ENCODE results near the gene GTPBP4. TPM values are rescaled to one million over a fixed set of nuclear protein-coding genes. Genes with fewer than 3 reads are reported as not detected.
A peak's percentile ranks its signal among the peaks of the same experiment; 100 is the strongest.

Gene GTPBP4
- total RNA-seq, 1 experiment from 2014 or later: 97.4 TPM

DNA sequence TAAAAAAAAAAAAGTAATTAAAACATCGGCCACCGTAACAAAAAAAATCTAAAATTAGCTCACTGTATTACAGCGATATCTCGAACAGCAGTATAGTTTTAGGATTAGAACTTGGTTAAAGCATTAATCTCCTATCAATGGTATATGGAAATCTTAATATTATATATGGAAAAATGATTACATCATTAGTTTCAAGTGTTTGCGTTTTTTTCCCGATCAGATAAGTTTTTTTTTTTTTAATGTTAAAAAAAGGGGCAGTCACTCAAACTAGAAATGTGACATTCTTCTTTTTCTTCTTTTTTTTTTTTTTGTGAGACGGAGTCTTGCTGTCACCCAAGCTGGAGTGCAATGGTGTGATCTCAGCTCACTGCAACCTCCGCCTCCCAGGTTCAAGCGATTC is 53.3 kb downstream of the GTPBP4 start:
- Mint-ChIP-seq H3K4me1 (peaks cover 12% of the 10 kb centered on the region), H3K27ac (no peak overlapping the region), H3K27me3 (ENCODE audit: low read depth) (no peaks in the 10 kb centered on the region), H3K9me3 (no peaks in the 10 kb centered on the region), H3K4me3 (no peak overlapping the region), H3K36me3 (peaks cover 47% of the 10 kb centered on the region)
- ChIA-PET POLR2A (no interaction called here), CTCF (interaction anchor here (1.3 kb wide), 1 partner anchor 9 kb away, joined by 3 read pairs; no protein-coding TSS in a partner anchor)
- ATAC-seq (no peak), DNase-seq (ENCODE audit: low spot score) (no peak)
- no peak for TF ChIP-seq ZNF512 (CRISPR knock-in tag; IDR thresholded peaks at IDR 0.05; ENCODE audit: borderline replicate concordance)
- no peak for TF ChIP-seq GTF2I (CRISPR knock-in tag; conservative IDR thresholded peaks at IDR 0.05)
- TF ChIP-seq, protein P1, sequence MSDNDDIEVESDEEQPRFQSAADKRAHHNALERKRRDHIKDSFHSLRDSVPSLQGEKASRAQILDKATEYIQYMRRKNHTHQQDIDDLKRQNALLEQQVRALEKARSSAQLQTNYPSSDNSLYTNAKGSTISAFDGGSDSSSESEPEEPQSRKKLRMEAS (CRISPR knock-in tag; IDR thresholded peaks at IDR 0.05): no peak
- no peak for TF ChIP-seq ZNF121 (CRISPR knock-in tag; IDR thresholded peaks at IDR 0.05)
- TF ChIP-seq HMGA2 (CRISPR knock-in tag; IDR thresholded peaks at IDR 0.05): no peak
- no peak for TF ChIP-seq NR3C1 (CRISPR knock-in tag; conservative IDR thresholded peaks at IDR 0.05; ENCODE audit: low read depth)
- no peak for TF ChIP-seq CREM (CRISPR knock-in tag; IDR thresholded peaks at IDR 0.05)
- no peak for TF ChIP-seq SMAD3 (CRISPR knock-in tag; IDR thresholded peaks at IDR 0.05; ENCODE audit: borderline replicate concordance)
- TF ChIP-seq, protein P2, sequence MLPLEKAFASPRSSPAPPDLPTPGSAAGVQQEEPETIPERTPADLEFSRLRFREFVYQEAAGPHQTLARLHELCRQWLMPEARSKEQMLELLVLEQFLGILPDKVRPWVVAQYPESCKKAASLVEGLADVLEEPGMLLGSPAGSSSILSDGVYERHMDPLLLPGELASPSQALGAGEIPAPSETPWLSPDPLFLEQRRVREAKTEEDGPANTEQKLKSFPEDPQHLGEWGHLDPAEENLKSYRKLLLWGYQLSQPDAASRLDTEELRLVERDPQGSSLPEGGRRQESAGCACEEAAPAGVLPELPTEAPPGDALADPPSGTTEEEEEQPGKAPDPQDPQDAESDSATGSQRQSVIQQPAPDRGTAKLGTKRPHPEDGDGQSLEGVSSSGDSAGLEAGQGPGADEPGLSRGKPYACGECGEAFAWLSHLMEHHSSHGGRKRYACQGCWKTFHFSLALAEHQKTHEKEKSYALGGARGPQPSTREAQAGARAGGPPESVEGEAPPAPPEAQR (CRISPR knock-in tag; IDR thresholded peaks at IDR 0.05): no peak
- no peak for TF ChIP-seq IRF1 (CRISPR knock-in tag; IDR thresholded peaks at IDR 0.05)

DNA sequence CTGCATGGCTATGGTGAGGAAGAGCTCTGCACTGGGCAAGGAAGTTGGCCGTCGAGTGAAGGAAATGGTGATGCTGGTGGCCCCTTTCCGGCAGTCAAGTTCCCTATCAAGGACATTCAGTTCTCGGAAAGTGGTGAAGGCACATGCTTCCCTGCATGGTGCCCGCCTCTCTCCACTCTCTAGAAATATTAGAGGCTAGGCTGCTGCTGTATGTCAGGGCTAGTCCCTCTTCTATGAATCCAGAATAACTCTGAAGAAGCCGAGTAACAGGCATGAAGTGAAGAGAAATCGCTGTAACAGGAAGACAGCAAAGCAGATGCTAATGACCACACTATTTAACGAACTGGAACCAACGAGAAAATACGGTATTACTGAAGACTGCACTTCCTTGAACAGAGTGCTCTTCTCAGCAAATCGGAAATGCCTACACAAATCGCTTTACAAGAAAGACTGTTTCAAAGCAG is 55.3 kb downstream of the GTPBP4 start:
- H3K36me3 Mint-ChIP-seq: peaks cover 54% of the 10 kb centered on the region
- no peak overlapping the region for H3K4me3 Mint-ChIP-seq
- DNase-seq (ENCODE audit: low spot score) (no peak), ATAC-seq (no peak)
- no peaks in the 10 kb centered on the region for H3K27me3 Mint-ChIP-seq (ENCODE audit: low read depth)
- H3K4me1 Mint-ChIP-seq: peaks cover 19% of the 10 kb centered on the region
- POLR2A ChIA-PET: no interaction called here
- CTCF ChIA-PET: interaction anchor here (1.8 kb wide), 1 partner anchor 67 kb away, joined by 5 read pairs; no protein-coding TSS in a partner anchor
- no peaks in the 10 kb centered on the region for H3K9me3 Mint-ChIP-seq
- TF ChIP-seq CREB1 (CRISPR knock-in tag; IDR thresholded peaks at IDR 0.05): no peak
- TF ChIP-seq JAZF1 (CRISPR knock-in tag; IDR thresholded peaks at IDR 0.05): no peak
- TF ChIP-seq ZNF232 (CRISPR knock-in tag; IDR thresholded peaks at IDR 0.05): no peak
- TF ChIP-seq ZNF423 (CRISPR knock-in tag; IDR thresholded peaks at IDR 0.05): no peak
- TF ChIP-seq ZNF317 (CRISPR knock-in tag; IDR thresholded peaks at IDR 0.05; ENCODE audit: borderline replicate concordance, low read depth): no peak
- no peak for TF ChIP-seq ZNF512 (CRISPR knock-in tag; IDR thresholded peaks at IDR 0.05; ENCODE audit: borderline replicate concordance)
- no peak for TF ChIP-seq USF2 (CRISPR knock-in tag; IDR thresholded peaks at IDR 0.05)
- no peak for TF ChIP-seq ESRRA (CRISPR knock-in tag; IDR thresholded peaks at IDR 0.05; ENCODE audit: borderline replicate concordance)
- TF ChIP-seq MYBL2 (CRISPR knock-in tag; IDR thresholded peaks at IDR 0.05): no peak
- TF ChIP-seq, protein P1 (CRISPR knock-in tag; IDR thresholded peaks at IDR 0.05): no peak
- no peak for TF ChIP-seq SMAD3 (CRISPR knock-in tag; IDR thresholded peaks at IDR 0.05; ENCODE audit: borderline replicate concordance)
- TF ChIP-seq, protein P3, sequence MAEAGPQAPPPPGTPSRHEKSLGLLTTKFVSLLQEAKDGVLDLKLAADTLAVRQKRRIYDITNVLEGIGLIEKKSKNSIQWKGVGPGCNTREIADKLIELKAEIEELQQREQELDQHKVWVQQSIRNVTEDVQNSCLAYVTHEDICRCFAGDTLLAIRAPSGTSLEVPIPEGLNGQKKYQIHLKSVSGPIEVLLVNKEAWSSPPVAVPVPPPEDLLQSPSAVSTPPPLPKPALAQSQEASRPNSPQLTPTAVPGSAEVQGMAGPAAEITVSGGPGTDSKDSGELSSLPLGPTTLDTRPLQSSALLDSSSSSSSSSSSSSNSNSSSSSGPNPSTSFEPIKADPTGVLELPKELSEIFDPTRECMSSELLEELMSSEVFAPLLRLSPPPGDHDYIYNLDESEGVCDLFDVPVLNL (CRISPR knock-in tag; IDR thresholded peaks at IDR 0.05; ENCODE audit: borderline replicate concordance, low read depth): no peak
- TF ChIP-seq TP53 (CRISPR knock-in tag; IDR thresholded peaks at IDR 0.05): no peak
- TF ChIP-seq GRHL2 (CRISPR knock-in tag; IDR thresholded peaks at IDR 0.05; ENCODE audit: insufficient replicate concordance, severe bottlenecking): no peak
- TF ChIP-seq ZNF416 (CRISPR knock-in tag; IDR thresholded peaks at IDR 0.05): no peak
- no peak for TF ChIP-seq ZNF121 (CRISPR knock-in tag; IDR thresholded peaks at IDR 0.05)
- peak overlapping the region; percentile 75 for H3K27ac Mint-ChIP-seq

All from WTC11 (cell line).